Umbilical cord (tissue), 2 donors: ENCODE measurements around the gene AP2M1. TPM values are rescaled to one million over a fixed set of nuclear protein-coding genes. Genes with fewer than 3 reads are reported as not detected.

Experiments used
- DNase-seq: peaks from one replicate; pipeline ENCODE4 v3.0.0-alpha.2; 2015; ENCODE audit warnings: low spot score
- total RNA-seq: library from RNA; depleted of rRNA; stranded (reverse); fragments of >200 nt; gene quantifications from one replicate; pipeline ENCODE4 v1.2.3, GENCODE V29; 2014; ENCODE audit warnings: low replicate concordance; ENCODE audit not compliant: insufficient read depth

The AP2M1 gene
- total RNA-seq, 1 donor from 2014 or later = 287 TPM

GRCh38 chr3:184178521-184179138, 4.0 kb downstream of the AP2M1 start:
- DNase-seq = no peak

- DNase-seq = no peak
These were observed 5.5 kb downstream of the AP2M1 start for GRCh38 chr3:184180165-184180564.

GRCh38 chr3:184181596-184181995, 6.9 kb downstream of the AP2M1 start:
- DNase-seq = no peak

- DNase-seq = no peak
These were observed 9.0 kb downstream of the AP2M1 start for GRCh38 chr3:184183679-184184078.

- no peak for DNase-seq
These were observed 10.0 kb downstream of the AP2M1 start for GRCh38 chr3:184184546-184185230.

GRCh38 chr3:184185461-184186183, 11.0 kb downstream of the AP2M1 start:
- peak; percentile 100 for DNase-seq

GRCh38 chr3:184186184-184186901, 11.7 kb downstream of the AP2M1 start, which contains the start of gene ABCF3:
ABCF3 (plus strand) TSS chr3:184186199; CDS start chr3:184186208, 9 bp downstream.
- DNase-seq = no peak

- DNase-seq = no peak
These were observed 12.2 kb downstream of the AP2M1 start for GRCh38 chr3:184186902-184187207.

- DNase-seq = no peak
These were observed 13.4 kb downstream of the AP2M1 start for GRCh38 chr3:184188080-184188479.

GRCh38 chr3:184189421-184189820, 14.8 kb downstream of the AP2M1 start:
- DNase-seq = no peak

- DNase-seq = no peak
These were observed 18.2 kb downstream of the AP2M1 start for GRCh38 chr3:184192889-184193288.

GRCh38 chr3:184193991-184194539, 19.4 kb downstream of the AP2M1 start:
- no peak for DNase-seq

GRCh38 chr3:184196536-184196935, 21.9 kb downstream of the AP2M1 start:
- DNase-seq = no peak

GRCh38 chr3:184198509-184198908, 23.9 kb downstream of the AP2M1 start:
- no peak for DNase-seq

GRCh38 chr3:184200825-184201224, 26.2 kb downstream of the AP2M1 start:
- no peak for DNase-seq

- DNase-seq = no peak
These were observed 28.9 kb downstream of the AP2M1 start for GRCh38 chr3:184203526-184203925.

GRCh38 chr3:184209146-184209923, 34.7 kb downstream of the AP2M1 start:
- DNase-seq = no peak

GRCh38 chr3:184211297-184211696, 36.6 kb downstream of the AP2M1 start:
- DNase-seq = no peak

GRCh38 chr3:184211718-184212117, 37.1 kb downstream of the AP2M1 start:
- no peak for DNase-seq

- DNase-seq = no peak
These were observed 44.2 kb downstream of the AP2M1 start for GRCh38 chr3:184218814-184219213.

GRCh38 chr3:184222521-184222920, 47.9 kb downstream of the AP2M1 start:
- DNase-seq = no peak
